ENCODE results near the gene MED13. TPM values are rescaled to one million over a fixed set of nuclear protein-coding genes. Genes with fewer than 3 reads are reported as not detected.
"Not testable (repeated sequence)": the region's sequence is repeated elsewhere in the genome, so short reads cannot be mapped to it uniquely, and the experiment has no call there.

MED13 gene
- polyA plus RNA-seq, 1 of the 3 experiments (the other 2 are of a cell fraction): 6.3 TPM

DNA sequence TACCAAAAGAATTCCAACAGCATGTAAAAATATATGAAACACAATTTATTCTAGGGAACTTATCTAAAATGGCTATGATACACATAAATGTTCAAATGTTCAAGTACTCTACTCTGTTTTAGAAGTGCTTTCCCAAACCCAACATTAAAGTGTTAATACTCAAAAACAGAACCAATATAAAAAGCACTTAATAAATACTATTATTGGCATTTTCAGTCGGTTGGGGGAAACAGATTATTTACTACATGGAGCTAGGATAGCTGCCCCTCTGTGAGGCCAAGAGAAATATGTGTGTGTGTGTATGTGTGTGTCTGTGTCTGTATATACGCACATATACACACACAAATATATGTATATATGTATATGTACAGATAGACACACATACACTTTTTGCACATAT lies 169.7 kb downstream of the MED13 start:
- Histone ChIP-seq H3K4me3 (ENCODE audit: low read depth in 2 of 2, low read length in 1 of 2) (no peak overlapping the region), H3K36me3 (replicated peaks in 1 of 2; ENCODE audit: control insufficient read depth in 1 of 2, insufficient read depth in 2 of 2, low read length in 1 of 2) (peaks cover 48 to 63% of the 10 kb centered on the region in 2 experiments), H4K20me1 (ENCODE audit: insufficient read depth) (no peaks in the 10 kb centered on the region), H3K9me3 (no peaks in the 10 kb centered on the region), H3K79me2 (ENCODE audit: insufficient read depth) (no peaks in the 10 kb centered on the region), H3K27ac (ENCODE audit: low read depth in 2 of 2, low read length in 1 of 2) (no peak overlapping the region), H3F3A (replicated peaks; ENCODE audit: insufficient read depth) (no peaks in the 10 kb centered on the region), H3K4me2 (no peak overlapping the region), H3K9me2 (no peaks in the 10 kb centered on the region), H3K9ac (no peak overlapping the region), H3K4me1 (ENCODE audit: control insufficient read depth in 1 of 2, insufficient read depth in 2 of 2, low read depth in 1 of 2, low read length in 1 of 2) (no peaks in the 10 kb centered on the region), H2AFZ (ENCODE audit: low read depth) (no peak overlapping the region), H3K27me3 (ENCODE audit: insufficient read depth) (no peaks in the 10 kb centered on the region)
- DNase-seq: no peak
- CTCF ChIA-PET: no interaction called here
- POLR2A ChIA-PET: no interaction called here
- TF ChIP-seq NFIC (IDR thresholded peaks at IDR 0.05; ENCODE audit: borderline replicate concordance) (no peak), RAD21 (IDR thresholded peaks at IDR 0.05; ENCODE audit: low read length) (no peak), EZH2phosphoT487 (IDR thresholded peaks at IDR 0.05; ENCODE audit: borderline replicate concordance, low read depth) (no peak), MAX (IDR thresholded peaks at IDR 0.05; ENCODE audit: low read depth) (no peak), FOXM1 (IDR thresholded peaks at IDR 0.05; ENCODE audit: low read depth) (no peak), TCF12 (IDR thresholded peaks at IDR 0.05) (no peak), MXI1 (IDR thresholded peaks at IDR 0.05; ENCODE audit: low read depth, low read length) (no peak), JUND (IDR thresholded peaks at IDR 0.05) (no peak), ELF1 (IDR thresholded peaks at IDR 0.05) (no peak), POLR2AphosphoS5 (IDR thresholded peaks at IDR 0.05; ENCODE audit: low read depth, low read length) (no peak), TAF1 (IDR thresholded peaks at IDR 0.05; ENCODE audit: borderline replicate concordance, low read depth, low read length) (no peak), SIN3A (IDR thresholded peaks at IDR 0.05; ENCODE audit: borderline replicate concordance, low read depth, low read length) (no peak), MEF2A (IDR thresholded peaks at IDR 0.05; ENCODE audit: borderline replicate concordance, low read depth) (no peak), YY1 (IDR thresholded peaks at IDR 0.05; ENCODE audit: low read depth) (no peak), GABPA (IDR thresholded peaks at IDR 0.05; ENCODE audit: low read depth) (no peak)
- TF ChIP-seq, protein P1, sequence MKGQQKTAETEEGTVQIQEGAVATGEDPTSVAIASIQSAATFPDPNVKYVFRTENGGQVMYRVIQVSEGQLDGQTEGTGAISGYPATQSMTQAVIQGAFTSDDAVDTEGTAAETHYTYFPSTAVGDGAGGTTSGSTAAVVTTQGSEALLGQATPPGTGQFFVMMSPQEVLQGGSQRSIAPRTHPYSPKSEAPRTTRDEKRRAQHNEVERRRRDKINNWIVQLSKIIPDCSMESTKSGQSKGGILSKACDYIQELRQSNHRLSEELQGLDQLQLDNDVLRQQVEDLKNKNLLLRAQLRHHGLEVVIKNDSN (IDR thresholded peaks at IDR 0.05; ENCODE audit: borderline replicate concordance, low read depth): no peak
- 37% methylated on average over 2 of the region's 2 CpGs for WGBS (ENCODE audit: low lambda C conversion rate)

DNA sequence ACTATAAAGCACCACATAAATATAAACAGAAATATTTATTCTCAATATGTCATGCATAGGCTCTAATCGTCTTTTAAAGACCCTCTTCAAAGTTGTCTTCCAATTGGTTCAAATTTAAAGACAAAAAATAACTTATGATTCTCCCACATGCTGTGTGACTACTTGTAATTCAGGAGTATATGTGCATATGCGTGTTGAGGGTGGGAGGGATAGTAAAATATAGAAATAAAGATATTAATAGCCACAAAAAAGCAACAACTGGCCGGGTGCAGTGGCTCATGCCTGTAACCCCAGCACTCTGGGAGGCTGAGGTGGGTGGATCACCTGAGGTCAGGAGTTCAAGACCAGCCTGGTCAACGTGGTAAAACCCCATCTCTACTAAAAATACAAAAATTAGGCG lies 170.8 kb downstream of the MED13 start:
- DNase-seq; CTCF ChIA-PET; H3K9me2 ChIP-seq; H4K20me1 ChIP-seq (ENCODE audit: insufficient read depth); H3K9me3 ChIP-seq; H3K27me3 ChIP-seq (ENCODE audit: insufficient read depth); H3K27ac ChIP-seq (ENCODE audit: low read depth in 2 of 2, low read length in 1 of 2); H3K79me2 ChIP-seq (ENCODE audit: insufficient read depth); H3K4me2 ChIP-seq; H3K4me3 ChIP-seq (ENCODE audit: low read depth in 2 of 2, low read length in 1 of 2); H3K4me1 ChIP-seq (ENCODE audit: control insufficient read depth in 1 of 2, insufficient read depth in 2 of 2, low read depth in 1 of 2, low read length in 1 of 2); H3F3A ChIP-seq (replicated peaks; ENCODE audit: insufficient read depth); H3K9ac ChIP-seq; H2AFZ ChIP-seq (ENCODE audit: low read depth); POLR2A ChIA-PET: not testable (repeated sequence)
- peaks cover 51 to 68% of the 10 kb centered on the region in 2 experiments for H3K36me3 ChIP-seq (replicated peaks in 1 of 2; ENCODE audit: control insufficient read depth in 1 of 2, insufficient read depth in 2 of 2, low read length in 1 of 2)
- 93% methylated on average over 5 of the region's 5 CpGs for WGBS (ENCODE audit: low lambda C conversion rate)

Other genes starting within 250 kb of the MED13 start
- 2.0 and 2.2 TPM in 2 replicates for gene BRIP1, start 201.8 kb downstream of the MED13 start, polyA plus RNA-seq (2012; rRNA removed)
- gene INTS2, start 137.3 kb downstream of the MED13 start, polyA plus RNA-seq (2012; rRNA removed): 6.7 and 10.8 TPM in 2 replicates

Measured in SK-N-SH (cell line).